GM13976 (cell line): Measurements from ENCODE around the gene BOD1L1.

Source experiments
- DNase-seq: peaks from one replicate; pipeline ENCODE4 v3.0.0; 2012; ENCODE audit warnings: low spot score
- in situ Hi-C: fragments of 300-500 bp; cut with MboI; formaldehyde crosslinking; loops from one replicate; pipeline ENCODE4 v1.12.0; 2022; ENCODE audit warnings: low sequenced_read_pairs, mixed read lengths, inconsistent platforms; ENCODE audit not compliant: unreplicated experiment
- TF ChIP-seq, protein P1 (sequence below): IDR thresholded peaks from 2 replicates; pipeline ENCODE4 v1.5.1; 2012; ENCODE audit warnings: borderline replicate concordance, mild to moderate bottlenecking; ENCODE audit not compliant: insufficient read depth; ENCODE audit errors: extremely low read depth, missing control alignments, control extremely low read depth

The BOD1L1 gene

DNA sequence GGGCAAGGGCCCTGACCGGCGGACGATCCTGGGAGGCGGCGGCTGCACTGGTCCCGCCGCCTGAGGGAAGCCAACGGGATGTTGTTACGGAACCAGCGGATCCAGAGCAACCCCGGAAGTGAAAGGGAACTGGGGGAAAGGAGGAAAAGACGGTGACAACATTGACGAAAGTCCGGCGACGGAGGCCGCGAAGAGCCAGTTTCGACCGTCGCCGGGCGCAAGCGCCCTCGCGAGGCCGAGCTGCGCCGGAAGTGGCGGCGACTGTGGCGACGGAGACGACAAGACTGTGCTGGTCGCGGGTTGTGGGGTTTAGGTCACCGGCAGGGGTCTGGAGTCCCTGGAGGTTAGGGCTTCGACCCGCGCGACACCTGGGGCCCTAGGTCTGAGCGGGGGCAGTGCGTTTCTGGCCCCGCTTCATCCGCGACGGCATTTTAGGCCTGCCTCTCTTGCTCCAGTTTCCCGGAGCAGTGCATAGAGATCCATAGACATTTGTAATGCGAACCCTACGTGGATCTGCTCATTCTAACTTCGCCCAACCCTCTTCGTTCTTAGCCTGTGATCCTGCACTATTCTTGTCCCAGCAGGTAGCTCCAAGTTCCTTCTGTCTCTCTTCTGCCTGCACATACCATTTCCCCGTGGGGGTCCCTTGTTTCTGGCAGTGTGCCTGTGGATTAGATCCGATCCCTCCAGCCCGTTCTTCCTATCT lies at the start of gene BOD1L1:
Gene BOD1L1 (minus strand): TSS at position 120 of the 706 bp plus-strand sequence. CDS start 138 bp downstream, outside the sequence.
- peak; percentile 92 for DNase-seq
- in situ Hi-C loops: loop anchor here (25.0 kb wide), 1 partner anchor 1535 kb away; no protein-coding TSS in a partner anchor
- TF ChIP-seq, protein P1, sequence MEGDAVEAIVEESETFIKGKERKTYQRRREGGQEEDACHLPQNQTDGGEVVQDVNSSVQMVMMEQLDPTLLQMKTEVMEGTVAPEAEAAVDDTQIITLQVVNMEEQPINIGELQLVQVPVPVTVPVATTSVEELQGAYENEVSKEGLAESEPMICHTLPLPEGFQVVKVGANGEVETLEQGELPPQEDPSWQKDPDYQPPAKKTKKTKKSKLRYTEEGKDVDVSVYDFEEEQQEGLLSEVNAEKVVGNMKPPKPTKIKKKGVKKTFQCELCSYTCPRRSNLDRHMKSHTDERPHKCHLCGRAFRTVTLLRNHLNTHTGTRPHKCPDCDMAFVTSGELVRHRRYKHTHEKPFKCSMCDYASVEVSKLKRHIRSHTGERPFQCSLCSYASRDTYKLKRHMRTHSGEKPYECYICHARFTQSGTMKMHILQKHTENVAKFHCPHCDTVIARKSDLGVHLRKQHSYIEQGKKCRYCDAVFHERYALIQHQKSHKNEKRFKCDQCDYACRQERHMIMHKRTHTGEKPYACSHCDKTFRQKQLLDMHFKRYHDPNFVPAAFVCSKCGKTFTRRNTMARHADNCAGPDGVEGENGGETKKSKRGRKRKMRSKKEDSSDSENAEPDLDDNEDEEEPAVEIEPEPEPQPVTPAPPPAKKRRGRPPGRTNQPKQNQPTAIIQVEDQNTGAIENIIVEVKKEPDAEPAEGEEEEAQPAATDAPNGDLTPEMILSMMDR: peak; percentile 57

DNA sequence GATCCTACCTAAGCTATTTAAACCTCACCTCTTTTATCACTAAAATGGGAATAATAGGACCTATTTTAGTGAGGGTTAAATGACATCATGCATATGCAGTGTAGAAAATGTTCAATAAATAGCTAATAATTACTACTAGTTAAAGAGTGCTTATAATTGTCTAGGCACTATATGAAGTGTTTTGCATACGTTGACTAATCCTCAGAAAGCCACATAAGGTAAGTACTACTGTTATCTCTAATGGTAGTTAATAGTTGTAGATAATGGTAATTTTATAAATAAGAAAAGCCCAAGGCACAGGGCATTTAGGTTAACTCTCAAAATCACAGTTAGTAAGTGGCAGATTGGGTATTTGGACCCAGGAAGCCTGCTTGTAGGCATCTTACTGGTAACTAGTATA lies 47.4 kb upstream of the BOD1L1 start:
- TF ChIP-seq, protein P1: no peak
- in situ Hi-C loops: no loop called here
- DNase-seq: no peak

DNA sequence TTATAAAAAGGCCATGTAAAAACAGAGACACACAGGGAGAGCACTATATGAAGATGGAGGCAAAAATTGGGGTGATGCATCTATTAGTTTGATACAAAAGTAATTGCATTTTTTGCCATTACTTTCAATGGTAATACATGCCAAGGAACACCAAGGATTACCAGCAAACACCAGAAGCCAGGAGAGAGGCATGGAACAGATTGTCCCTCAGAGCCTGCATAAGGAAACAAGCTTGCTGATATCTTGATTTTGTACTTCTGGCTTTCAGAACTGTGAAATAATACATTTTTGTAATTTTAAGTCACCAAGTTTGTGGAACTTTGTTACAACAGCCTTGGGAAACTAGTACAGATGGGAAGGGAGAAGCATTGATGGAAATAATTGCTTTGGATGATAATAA lies 45.6 kb upstream of the BOD1L1 start:
- in situ Hi-C loops: no loop called here
- no peak for DNase-seq
- TF ChIP-seq, protein P1: no peak

DNA sequence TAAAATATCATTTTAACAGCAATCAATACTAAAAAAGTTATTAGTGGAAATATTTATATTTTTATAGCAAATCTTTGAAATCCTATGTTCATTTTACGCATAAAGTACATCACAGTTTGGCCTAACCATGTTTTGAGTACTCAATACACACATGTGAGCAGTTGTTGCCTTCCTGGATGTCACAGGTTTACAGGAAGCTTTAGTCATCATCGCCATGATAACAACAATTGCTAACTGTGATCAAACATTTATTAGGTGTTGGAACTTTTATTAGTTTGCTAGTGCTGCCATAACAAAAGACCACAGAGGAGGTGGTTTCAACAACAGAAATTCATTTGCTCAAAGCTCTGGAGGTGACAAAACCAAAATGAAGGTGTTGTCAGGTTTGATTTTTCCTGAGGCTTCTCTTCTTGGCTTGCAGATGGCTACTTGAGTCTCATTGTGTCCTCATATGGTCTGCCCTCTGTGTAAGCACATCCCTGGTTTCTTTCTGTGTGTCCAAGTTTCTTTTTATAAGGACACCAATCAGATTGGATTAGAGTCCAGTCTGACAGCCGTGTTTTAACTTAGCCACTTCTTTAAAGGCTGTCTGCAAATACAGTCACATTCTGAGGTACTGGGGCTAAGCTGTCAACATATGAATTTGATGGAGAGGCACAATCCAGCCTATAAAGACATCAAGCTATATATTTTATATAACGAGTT lies 43.1 kb upstream of the BOD1L1 start:
- TF ChIP-seq, protein P1: no peak
- in situ Hi-C loops: no loop called here
- DNase-seq: no peak

DNA sequence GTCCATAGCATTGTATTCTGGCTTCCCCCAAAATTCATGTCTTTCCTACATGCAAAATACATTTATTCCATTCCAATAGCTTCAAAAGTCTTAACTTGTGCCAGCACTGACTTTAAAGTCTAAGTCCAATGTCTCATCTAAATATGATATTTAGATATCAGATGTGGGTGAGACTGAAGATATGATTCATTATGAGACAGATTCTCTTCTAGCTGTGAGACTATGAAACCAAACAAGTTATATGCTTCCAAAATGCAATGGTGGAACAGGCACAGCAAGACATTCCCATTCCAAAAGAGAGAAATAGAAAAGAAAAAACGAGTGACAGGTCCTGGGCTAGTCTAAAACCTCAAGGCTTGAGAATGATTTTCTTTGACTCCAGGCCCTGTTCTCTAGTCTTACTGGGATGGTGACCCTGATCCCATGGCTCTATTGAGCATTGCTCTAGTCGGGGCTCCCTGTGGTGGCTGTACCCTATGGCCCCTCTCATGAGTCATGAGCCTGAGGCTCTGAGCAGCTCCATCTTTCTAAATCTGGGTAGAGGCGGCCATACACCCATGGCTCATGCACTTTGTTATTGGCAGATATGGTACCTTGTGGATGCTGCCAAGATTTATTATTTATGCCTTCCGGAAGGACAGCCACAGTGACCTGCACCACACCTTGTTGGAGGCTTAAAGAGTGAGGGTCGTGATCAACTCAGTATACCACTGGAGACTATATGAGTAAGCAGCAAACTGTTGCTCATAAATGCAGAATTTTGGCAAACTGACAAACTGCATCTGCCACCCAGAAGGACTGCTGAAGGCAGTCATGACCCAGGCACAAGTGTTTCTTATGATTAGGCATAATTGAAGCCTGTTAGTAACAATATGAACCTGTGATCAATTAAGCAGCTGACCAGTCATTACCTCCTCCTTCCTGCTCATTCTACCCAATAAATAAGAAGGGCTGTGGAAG lies 38.5 kb upstream of the BOD1L1 start:
- in situ Hi-C loops: no loop called here
- TF ChIP-seq, protein P1: no peak
- DNase-seq: no peak
